Transverse colon (tissue), 4 donors: Measurements from ENCODE around the gene PLCG2. TPM values are rescaled to one million over a fixed set of nuclear protein-coding genes. Genes with fewer than 3 reads are reported as not detected.
A peak's percentile ranks its signal among the peaks of the same experiment; 100 is the strongest.

ENCODE experiments used
- DNase-seq: peaks from one replicate; pipeline ENCODE4 v3.0.0-alpha.2; 2019
- H3K27ac ChIP-seq, 4 donors: fragments of 200-600 bp; sonication (generic); 2 replicates each; pipeline ENCODE4 v1.5.1; 2016 to 2018; ENCODE audit warnings: inconsistent platforms in 4 of 4
- H3K27me3 ChIP-seq: fragments of 200-600 bp; sonication (generic); 2 replicates; pipeline ENCODE4 v1.5.1; 2017; ENCODE audit warnings: inconsistent platforms
- H3K36me3 ChIP-seq, 4 donors: fragments of 200-600 bp; sonication (generic); 2 replicates each; pipeline ENCODE4 v1.5.1; 2017 to 2019; ENCODE audit warnings: inconsistent platforms in 4 of 4
- H3K4me1 ChIP-seq, 4 donors: fragments of 200-600 bp; sonication (generic); 2 replicates each; pipeline ENCODE4 v1.5.1; 2017 to 2020; ENCODE audit warnings: inconsistent platforms in 4 of 4
- H3K4me3 ChIP-seq, 4 donors: fragments of 200-600 bp; sonication (generic); 1 replicate in 1 of 4; 2 replicates in 3 of 4; pipeline versions ENCODE4 v1.5.1 to v1.6.1; 2017 to 2019; ENCODE audit warnings: inconsistent platforms in 4 of 4
- H3K9me3 ChIP-seq, 2 donors: fragments of 200-600 bp; sonication (generic); 2 replicates each; pipeline ENCODE4 v1.5.1; 2017 to 2019; ENCODE audit warnings: inconsistent platforms in 2 of 2
- CTCF ChIP-seq, 5 experiments: fragments of 200-600 bp in 3 of 5; fragments of 450-650 bp in 2 of 5; sonication (generic) in 3 of 5; IDR thresholded peaks; 1 replicate in 2 of 5; 2 replicates in 3 of 5; pipeline ENCODE4 v1.5.1; 2016 to 2017; ENCODE audit warnings: antibody characterized with exemption in 5 of 5, inconsistent platforms in 3 of 5, mild to moderate bottlenecking in 2 of 5, moderate library complexity in 1 of 5
- EP300 ChIP-seq: sonication (generic); formaldehyde crosslinking; IDR thresholded peaks from one replicate; pipeline ENCODE4 v1.6.1; 2017; ENCODE audit warnings: antibody characterized with exemption, low read depth
- POLR2A ChIP-seq: fragments of 450-650 bp; IDR thresholded peaks from one replicate; pipeline ENCODE4 v1.6.1; 2016; ENCODE audit warnings: antibody characterized with exemption, mild to moderate bottlenecking, moderate library complexity
- POLR2AphosphoS5 ChIP-seq, 3 donors: sonication (generic); formaldehyde crosslinking; IDR thresholded peaks; one replicate each; pipeline ENCODE4 v1.6.1; 2016; ENCODE audit warnings: antibody characterized with exemption in 3 of 3
- WGBS, 2 donors: methylation state at CpG; one replicate each; pipeline ENCODE4 v1.1.5; 2018; ENCODE audit warnings: low coverage in 1 of 2; 5-methylcytosine and 5-hydroxymethylcytosine counted together
- in situ Hi-C, 4 donors: fragments of 200-750 bp; cut with MboI; loops; one replicate each; pipeline versions ENCODE4 v1.15.0 to v1.15.1; 2017; ENCODE audit warnings: low sequenced_read_pairs in 3 of 4, low pct_ligation_motif_present in 1 of 4, low pct_unique_long_range_greater_than_20kb in 1 of 4
- intact Hi-C: fragments of 100-400 bp; cut with DNase I; formaldehyde crosslinking; loops from one replicate; pipeline ENCODE4 v1.15.1; 2023; ENCODE audit warnings: low total_unique reads
- total RNA-seq, 4 donors: library from RNA; depleted of rRNA; stranded (reverse); fragments of >200 nt; gene quantifications; one replicate each; pipeline ENCODE4 v1.1.0, GENCODE V29; 2016

PLCG2 gene
- total RNA-seq, 4 donors from 2014 or later, result 9.0 to 65.9 (median 28.6) TPM

- Histone ChIP-seq H3K27me3 (peaks cover 18% of the 10 kb centered on the region), H3K36me3 (no peaks in the 10 kb centered on the region), H3K27ac (peak overlapping the region in 1 of 4 donors; percentile 53), H3K9me3 (no peaks in the 10 kb centered on the region), H3K4me3 (no peak overlapping the region), H3K4me1 (peaks cover 0 to 8% (median 0%) of the 10 kb centered on the region in 4 donors)
- no peak for DNase-seq
- no peak for TF ChIP-seq POLR2A
- no peak for TF ChIP-seq EP300
- TF ChIP-seq POLR2AphosphoS5 (IDR thresholded peaks at IDR 0.05), result no peak
- no peak for TF ChIP-seq CTCF (IDR thresholded peaks at IDR 0.05)
- in situ Hi-C loops (no loop called here), intact Hi-C loops (no loop called here)
- WGBS, 2 donors, result 86 to 87% methylated on average over 2 of the region's 2 CpGs
Observed at GRCh38 chr16:81786868-81787267, 7.8 kb downstream of the PLCG2 start.

- no peaks in the 10 kb centered on the region for H3K9me3 ChIP-seq
- H3K4me1 ChIP-seq, result peaks cover 0 to 8% (median 0%) of the 10 kb centered on the region in 4 donors
- no peak for DNase-seq
- in situ Hi-C loops, result no loop called here
- peaks cover 14% of the 10 kb centered on the region for H3K27me3 ChIP-seq
- TF ChIP-seq EP300, result no peak
- TF ChIP-seq POLR2A, result no peak
- TF ChIP-seq CTCF (IDR thresholded peaks at IDR 0.05), result no peak
- no peak for TF ChIP-seq POLR2AphosphoS5 (IDR thresholded peaks at IDR 0.05)
- H3K36me3 ChIP-seq, result no peaks in the 10 kb centered on the region
- H3K4me3 ChIP-seq, result no peak overlapping the region
- intact Hi-C loops, result no loop called here
- WGBS, 2 donors, result 79 to 94% methylated on average over 2 to 6 of the region's 6 CpGs
- H3K27ac ChIP-seq, result no peak overlapping the region
Observed at GRCh38 chr16:81787659-81788058, 8.6 kb downstream of the PLCG2 start.

GRCh38 chr16:81790277-81790676, 11.2 kb downstream of the PLCG2 start:
- intact Hi-C loops, result no loop called here

GRCh38 chr16:81790830-81791435, 11.8 kb downstream of the PLCG2 start:
- Histone ChIP-seq H3K36me3 (no peaks in the 10 kb centered on the region), H3K27me3 (no peaks in the 10 kb centered on the region), H3K9me3 (no peaks in the 10 kb centered on the region), H3K4me3 (no peak overlapping the region), H3K4me1 (no peaks in the 10 kb centered on the region), H3K27ac (no peak overlapping the region)
- 43 to 80% methylated on average over 1 to 2 of the region's 2 CpGs for WGBS, 2 donors
- intact Hi-C loops (no loop called here), in situ Hi-C loops (no loop called here)
- no peak for DNase-seq
- no peak for TF ChIP-seq EP300

More at GRCh38 chr16:81790277-81790676, 11.2 kb downstream of the PLCG2 start:
- H3K36me3 ChIP-seq, result no peaks in the 10 kb centered on the region
- no peak overlapping the region for H3K27ac ChIP-seq
- no peaks in the 10 kb centered on the region for H3K27me3 ChIP-seq
- no peak overlapping the region for H3K4me3 ChIP-seq
- WGBS, 2 donors, result 69 to 83% methylated on average over 3 to 5 of the region's 5 CpGs
- no peak for DNase-seq
- no peaks in the 10 kb centered on the region for H3K4me1 ChIP-seq
- H3K9me3 ChIP-seq, result no peaks in the 10 kb centered on the region
- in situ Hi-C loops, result no loop called here
- no peak for TF ChIP-seq EP300
- TF ChIP-seq POLR2AphosphoS5 (IDR thresholded peaks at IDR 0.05), result no peak
- TF ChIP-seq CTCF (IDR thresholded peaks at IDR 0.05), result no peak
- no peak for TF ChIP-seq POLR2A

- WGBS, 2 donors, result 90 to 100% methylated on average over 1 of the region's 1 CpG
- Histone ChIP-seq H3K4me3 (no peak overlapping the region), H3K9me3 (no peaks in the 10 kb centered on the region), H3K36me3 (no peaks in the 10 kb centered on the region), H3K4me1 (no peaks in the 10 kb centered on the region), H3K27ac (no peak overlapping the region), H3K27me3 (no peaks in the 10 kb centered on the region)
- intact Hi-C loops, result no loop called here
- in situ Hi-C loops, result no loop called here
- no peak for TF ChIP-seq POLR2AphosphoS5 (IDR thresholded peaks at IDR 0.05)
- TF ChIP-seq EP300, result no peak
- TF ChIP-seq CTCF (IDR thresholded peaks at IDR 0.05), result no peak
- TF ChIP-seq POLR2A, result no peak
- no peak for DNase-seq
Observed at GRCh38 chr16:81792828-81793227, 13.7 kb downstream of the PLCG2 start.
